GM18951 (cell line): Measurements from ENCODE around the gene DGKI.

ENCODE experiments used
- POLR2A ChIP-seq: IDR thresholded peaks from 4 replicates; pipeline ENCODE4 v1.6.1; 2011; ENCODE audit warnings: mild to moderate bottlenecking; ENCODE audit not compliant: insufficient read length, insufficient read depth; ENCODE audit errors: extremely low read depth
- in situ Hi-C: fragments of 300-500 bp; cut with MboI; formaldehyde crosslinking; loops from one replicate; pipeline ENCODE4 v1.12.0; 2022; ENCODE audit warnings: low sequenced_read_pairs, mixed read lengths, inconsistent platforms; ENCODE audit not compliant: unreplicated experiment

DGKI gene

DNA sequence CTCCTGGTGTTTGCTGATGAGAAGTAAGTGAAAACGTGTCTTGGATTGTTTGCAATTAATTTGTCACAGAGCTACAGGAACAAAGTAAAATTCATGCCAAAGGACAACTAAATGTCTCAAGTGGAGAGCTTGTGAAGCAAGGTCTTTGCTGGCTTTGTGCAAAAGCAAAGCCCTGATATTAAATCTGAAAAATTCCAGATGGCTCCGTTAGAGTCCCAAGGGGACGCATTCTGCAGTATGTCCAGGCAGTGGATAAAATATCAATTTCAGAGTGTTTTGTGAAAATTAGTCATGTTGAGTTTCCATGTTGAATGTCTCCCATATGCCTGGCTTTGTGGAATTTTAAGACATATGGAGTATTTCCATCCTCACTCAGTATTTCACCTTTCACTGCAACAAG lies 400.7 kb downstream of the DGKI start:
- in situ Hi-C loops, result no loop called here
- TF ChIP-seq POLR2A, result no peak

DNA sequence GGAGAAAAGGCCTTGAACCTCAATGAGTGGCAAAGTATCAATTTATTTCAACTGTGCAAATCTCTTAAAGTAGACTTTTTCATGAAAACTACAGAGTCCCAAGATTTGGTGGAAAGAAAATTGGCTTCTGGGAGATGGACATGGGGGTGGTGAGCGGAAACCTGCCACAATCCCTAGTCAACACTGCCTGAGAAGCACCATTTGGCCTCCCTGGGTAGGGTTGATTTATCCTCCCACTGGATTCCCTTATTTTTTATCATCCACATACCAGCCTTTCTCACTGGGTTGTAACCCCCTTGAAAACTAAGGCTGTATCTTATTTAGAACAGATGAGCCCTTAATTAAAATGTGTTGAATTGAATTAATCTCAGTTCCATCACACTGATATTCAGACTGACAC lies 401.5 kb downstream of the DGKI start:
- in situ Hi-C loops, result no loop called here

DNA sequence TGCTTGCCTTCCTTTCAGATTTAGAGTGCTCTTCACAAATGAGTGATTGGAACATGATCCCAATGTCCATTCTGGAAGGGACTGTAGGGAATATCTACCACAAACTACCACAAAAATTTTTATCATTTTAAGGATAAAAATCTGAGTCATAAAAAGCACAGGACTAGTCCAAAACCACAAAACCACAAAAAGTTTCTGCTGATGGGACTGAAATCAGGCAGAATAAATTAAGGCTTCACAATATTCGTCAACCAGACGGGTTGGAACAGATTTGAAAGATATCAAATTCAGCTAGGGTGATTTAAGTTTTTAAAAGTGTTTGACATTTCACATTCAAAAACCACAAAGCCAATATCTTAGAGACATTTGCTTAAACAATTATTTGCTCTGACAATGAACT lies 403.2 kb downstream of the DGKI start:
- TF ChIP-seq POLR2A, result no peak
- in situ Hi-C loops, result no loop called here

More for the DNA sequence above, 401.5 kb downstream of the DGKI start:
- no peak for TF ChIP-seq POLR2A

DNA sequence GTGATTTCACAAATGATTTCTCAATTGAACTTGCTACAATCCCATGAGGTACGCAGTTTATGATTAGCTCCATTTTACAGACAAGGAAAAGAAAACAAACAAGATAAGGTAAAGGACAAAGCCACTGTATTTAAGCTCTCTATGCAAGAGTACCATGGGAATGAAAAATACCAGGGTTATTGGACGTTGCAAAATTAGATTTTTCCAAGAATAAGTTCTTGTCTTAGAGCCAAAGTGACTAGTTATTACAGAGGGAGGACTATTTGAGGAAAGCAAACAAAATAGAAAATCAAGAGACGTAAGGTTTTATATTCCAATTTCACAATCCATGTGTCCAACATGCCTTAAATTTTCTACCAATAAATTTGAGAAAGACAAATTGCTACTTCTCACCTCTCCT lies 405.3 kb downstream of the DGKI start:
- TF ChIP-seq POLR2A, result no peak
- in situ Hi-C loops, result no loop called here

DNA sequence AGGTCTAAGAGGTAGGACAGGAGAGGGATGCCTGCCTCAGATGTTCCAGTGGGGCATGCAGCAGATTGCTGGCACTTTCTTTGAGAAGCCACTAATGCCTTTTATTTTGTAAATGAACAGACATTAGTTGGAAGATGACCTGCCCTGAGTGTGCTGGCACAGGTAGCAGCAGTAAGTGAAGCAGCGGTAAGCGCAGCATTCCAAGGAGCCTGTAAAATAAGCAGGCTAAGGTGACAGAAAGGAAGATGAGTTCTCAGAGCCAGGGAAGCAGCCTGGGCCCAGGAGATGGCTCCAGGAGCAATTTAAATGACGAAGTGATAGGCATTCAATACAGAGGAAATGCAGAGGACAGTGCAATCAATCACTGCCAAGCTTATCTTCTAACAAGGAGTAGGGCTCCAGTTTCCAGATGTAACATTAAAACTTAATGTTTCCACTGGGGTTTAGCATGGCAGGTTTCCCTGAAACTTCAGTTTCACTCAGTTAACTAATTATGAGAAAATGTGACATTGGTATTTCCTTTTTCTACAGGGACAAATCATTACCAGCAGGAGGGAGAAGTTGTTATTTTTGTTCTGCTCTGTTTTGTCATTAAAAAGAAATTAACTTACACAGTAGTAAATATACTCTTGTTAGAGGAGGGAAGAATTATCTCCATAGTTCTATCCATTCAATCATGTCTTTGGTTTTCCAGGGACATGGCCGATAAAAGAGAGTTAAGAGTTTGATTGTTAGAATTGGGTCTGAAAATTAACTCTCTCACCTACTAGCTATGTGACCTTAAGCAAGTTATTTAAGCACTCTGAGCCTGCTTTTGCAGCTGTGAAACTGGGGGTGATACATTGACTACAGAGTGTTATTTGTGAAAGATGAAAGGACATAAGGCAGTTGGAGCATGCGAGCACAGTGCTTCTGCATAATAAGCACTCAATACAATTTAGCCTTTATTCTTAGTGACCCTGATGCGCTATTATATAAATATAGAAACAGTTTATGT lies 406.6 kb downstream of the DGKI start:
- in situ Hi-C loops, result no loop called here
- no peak for TF ChIP-seq POLR2A

DNA sequence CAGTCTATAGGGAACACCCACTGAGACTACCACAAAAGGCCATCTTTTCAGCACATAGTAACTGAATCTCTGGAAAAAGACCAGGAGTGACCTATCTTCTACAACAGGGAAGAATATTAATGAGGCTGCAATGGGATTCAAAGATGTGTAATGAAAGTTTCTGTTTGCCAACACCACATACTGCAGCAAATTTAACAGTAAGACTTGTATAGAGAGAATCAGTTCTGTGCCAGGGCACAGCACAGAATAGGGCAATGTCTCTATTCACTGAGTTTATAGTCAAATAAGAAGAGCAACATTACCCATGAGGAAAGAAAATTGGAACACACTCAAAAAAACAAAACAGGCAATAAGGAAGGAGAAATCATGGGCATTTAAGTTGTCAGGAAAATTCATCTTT lies 411.8 kb downstream of the DGKI start:
- no peak for TF ChIP-seq POLR2A
- in situ Hi-C loops, result no loop called here

DNA sequence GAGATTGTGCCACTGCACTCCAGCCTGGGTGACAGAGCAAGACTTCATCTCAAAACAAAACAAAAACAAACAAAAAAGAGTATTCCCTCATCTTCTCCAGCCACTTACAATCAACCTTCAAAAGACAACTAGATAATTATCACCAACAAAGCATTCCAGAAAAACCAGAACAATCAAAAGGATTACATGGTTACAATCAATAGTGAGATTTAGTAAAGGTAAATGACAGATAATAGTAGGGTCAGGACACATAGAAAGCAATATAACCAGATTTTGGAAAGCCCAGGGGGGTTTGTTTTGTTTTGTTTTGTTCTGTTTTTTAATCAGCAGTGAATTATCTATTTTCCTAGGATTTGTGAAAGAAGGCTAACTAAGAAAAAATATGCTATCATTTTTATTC lies 412.2 kb downstream of the DGKI start:
- in situ Hi-C loops, result no loop called here
- no peak for TF ChIP-seq POLR2A

DNA sequence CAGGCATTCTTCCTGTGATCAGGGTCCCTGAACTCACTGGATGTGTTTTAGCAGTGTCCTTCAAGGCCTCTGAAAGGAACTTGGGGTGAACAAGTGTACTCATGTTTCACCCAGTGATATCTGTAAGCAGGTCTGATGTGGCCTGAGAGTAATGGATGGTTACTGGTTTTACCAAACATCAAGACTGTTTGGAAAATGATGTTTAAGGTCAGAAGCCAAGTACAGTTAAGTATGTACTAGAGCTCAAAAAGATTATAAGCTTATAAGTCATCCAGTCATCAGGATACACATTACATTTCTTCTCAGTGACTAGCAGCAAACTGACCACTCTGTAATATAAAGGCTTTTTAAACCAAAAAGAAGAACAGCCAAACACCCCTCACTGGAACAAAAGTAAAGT lies 423.5 kb downstream of the DGKI start:
- in situ Hi-C loops, result no loop called here
- TF ChIP-seq POLR2A, result no peak

DNA sequence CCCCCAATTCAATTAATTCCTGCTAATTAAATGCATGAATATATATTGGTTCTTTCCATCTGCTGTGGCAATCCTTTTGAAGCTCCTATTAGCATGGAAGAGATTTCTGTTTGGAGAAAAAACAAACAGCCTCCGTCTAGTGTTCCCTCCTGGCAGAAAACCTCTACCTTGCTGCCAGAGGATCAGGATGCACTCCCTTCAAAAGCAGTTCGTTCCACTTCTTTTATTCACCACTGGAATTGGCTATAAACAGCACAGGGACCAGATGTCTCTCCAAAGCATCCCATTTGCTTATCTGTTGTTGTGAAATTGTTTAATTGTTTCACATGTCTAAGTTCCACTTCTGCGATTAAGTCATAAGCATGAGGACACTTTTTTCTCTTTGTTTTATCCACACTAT lies 425.4 kb downstream of the DGKI start:
- in situ Hi-C loops, result no loop called here
- no peak for TF ChIP-seq POLR2A

DNA sequence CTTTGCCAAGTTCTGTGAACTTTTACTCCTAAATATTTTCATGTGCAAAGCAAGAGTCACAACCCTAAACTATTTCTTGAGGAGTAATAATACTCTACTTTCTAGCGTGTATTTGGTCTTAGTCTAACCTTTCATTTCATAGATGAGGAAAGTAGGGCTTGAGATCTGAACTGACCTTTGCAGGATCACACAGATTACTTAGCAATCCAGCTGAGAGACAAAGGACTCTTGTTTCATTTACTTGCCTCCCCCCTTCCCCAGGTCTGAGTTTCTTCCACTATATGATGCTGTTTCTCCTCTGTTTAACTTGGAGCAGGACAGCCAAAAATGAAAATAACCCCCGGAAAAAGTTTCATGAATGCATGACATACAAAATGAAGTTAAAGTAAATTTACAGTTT lies 427.9 kb downstream of the DGKI start:
- TF ChIP-seq POLR2A, result no peak
- in situ Hi-C loops, result no loop called here

DNA sequence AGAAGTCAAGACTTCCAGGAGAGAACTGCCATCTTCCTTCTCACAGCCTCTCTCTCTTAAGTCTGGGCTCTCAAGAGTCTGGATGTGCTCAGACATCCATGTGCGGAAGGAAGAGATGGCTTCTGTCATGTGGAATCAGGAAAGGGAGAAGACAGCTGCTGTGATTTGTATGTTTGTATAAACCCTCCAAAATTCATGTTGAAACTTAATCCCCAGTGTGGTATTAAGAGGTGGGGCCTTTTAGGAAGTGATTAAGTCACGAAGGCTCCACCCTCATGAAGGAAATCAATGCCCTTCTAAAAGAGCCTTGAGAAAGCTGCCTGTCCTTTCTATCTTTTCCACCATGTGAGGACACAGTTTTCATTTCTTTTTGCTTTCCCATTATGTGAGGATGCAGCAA lies 429.3 kb downstream of the DGKI start:
- in situ Hi-C loops, result no loop called here
- TF ChIP-seq POLR2A, result no peak

DNA sequence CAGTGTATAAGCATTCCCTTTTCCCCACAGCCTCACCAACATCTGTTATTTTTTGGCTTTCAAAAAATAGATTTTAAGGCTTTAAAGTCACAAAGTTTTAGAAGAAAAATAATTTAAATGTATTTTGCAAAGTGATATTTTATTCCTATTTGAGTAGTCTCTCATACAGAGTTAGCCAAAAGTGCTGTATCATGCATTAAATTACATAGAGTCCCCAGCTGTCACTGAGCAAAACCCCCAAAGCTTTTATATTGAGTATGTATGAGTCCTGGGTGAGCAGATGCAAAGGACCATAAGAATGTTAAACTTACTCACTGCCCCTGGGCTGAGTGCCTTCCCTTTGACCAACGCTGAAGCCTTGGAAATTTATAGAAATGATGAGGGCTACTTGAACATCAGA lies 432.9 kb downstream of the DGKI start:
- in situ Hi-C loops, result no loop called here

DNA sequence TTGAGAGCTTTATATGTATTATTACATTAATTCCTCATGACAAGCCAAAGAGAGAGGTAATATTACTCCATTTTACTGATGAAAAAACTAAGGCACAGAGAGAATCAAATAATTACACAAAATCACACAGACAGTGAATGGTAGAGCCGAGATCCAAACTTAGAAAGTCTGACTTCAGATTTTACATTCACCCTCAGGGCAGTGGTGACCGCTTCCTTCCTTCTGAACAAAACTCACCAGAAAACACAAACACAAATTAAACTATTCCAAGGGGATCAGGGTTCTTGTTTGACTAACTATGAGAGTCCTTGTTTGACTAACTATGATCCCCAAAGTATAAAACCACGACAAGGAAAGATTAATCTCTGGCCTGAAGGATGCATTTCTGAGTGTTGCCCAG lies 435.3 kb downstream of the DGKI start:
- no peak for TF ChIP-seq POLR2A
- in situ Hi-C loops, result no loop called here

More for the DNA sequence above, 432.9 kb downstream of the DGKI start:
- TF ChIP-seq POLR2A, result no peak

DNA sequence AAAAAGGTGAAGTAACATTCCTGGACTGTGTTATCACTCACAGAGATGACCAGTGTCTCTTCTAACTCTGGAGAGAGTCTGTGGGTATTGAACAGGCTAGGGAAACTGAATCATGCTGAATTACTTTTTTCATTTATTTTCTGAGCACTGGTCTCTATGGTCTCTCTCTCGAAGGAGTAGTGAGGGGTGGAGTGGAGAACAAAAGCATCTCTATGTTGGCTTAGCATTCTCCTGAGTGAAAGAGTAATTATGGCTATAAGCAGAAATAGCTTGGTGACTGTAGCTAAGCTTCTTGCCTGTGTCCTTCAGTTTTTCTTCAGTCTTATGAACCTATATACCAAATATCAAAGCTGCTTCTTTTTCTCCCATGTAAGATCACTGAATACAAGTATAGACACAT lies 438.6 kb downstream of the DGKI start:
- in situ Hi-C loops, result no loop called here

More for the DNA sequence above, 438.6 kb downstream of the DGKI start:
- no peak for TF ChIP-seq POLR2A
